Hepatocyte (in vitro differentiated cells): ENCODE data around the gene MAP4K1.

Experiments
- EZH2 ChIP-seq: fragments of 200-600 bp; sonication (generic); IDR thresholded peaks from 2 replicates; pipeline ENCODE4 v1.6.1; 2016; ENCODE audit warnings: antibody characterized with exemption, mild to moderate bottlenecking, borderline replicate concordance
- EZH2phosphoT487 ChIP-seq: fragments of 200-600 bp; sonication (generic); IDR thresholded peaks from one replicate; pipeline ENCODE4 v1.6.1; 2018; ENCODE audit warnings: antibody characterized with exemption, mild to moderate bottlenecking, low read depth, moderate library complexity; ENCODE audit not compliant: unreplicated experiment, severe bottlenecking
- TF ChIP-seq, protein P1 (sequence below): fragments of 200-600 bp; sonication (generic); IDR thresholded peaks from 2 replicates; pipeline ENCODE4 v1.5.1; 2016; ENCODE audit warnings: antibody characterized with exemption, mild to moderate bottlenecking; ENCODE audit not compliant: poor library complexity

DNA sequence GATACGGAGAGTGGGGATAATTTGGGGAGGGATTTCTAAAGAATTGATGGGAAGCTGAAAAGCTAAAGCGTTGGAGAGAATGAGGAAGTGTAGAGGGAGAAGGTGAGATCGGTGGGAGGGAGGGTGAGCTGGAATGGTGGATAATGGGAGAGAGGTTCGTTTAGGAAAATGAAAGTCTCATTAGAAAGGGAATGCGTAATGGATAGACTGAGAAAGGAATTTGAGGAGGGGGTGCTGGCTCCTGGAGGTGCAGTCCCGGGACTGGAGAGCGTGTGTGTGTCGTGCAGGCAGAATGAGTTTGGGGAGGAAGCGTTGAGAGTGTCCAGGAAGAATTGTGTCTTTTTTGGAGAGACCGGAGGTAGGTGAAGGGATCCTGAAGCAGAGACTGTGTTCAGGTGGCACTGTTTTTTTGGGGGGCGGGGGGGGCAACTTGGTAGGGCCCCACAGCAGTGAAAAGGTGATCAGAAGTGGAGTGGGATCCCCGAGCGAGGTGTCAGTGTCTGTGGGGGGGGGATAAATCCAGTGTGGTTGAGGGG, 31.1 kb upstream of the MAP4K1 start:
- TF ChIP-seq, protein P1, sequence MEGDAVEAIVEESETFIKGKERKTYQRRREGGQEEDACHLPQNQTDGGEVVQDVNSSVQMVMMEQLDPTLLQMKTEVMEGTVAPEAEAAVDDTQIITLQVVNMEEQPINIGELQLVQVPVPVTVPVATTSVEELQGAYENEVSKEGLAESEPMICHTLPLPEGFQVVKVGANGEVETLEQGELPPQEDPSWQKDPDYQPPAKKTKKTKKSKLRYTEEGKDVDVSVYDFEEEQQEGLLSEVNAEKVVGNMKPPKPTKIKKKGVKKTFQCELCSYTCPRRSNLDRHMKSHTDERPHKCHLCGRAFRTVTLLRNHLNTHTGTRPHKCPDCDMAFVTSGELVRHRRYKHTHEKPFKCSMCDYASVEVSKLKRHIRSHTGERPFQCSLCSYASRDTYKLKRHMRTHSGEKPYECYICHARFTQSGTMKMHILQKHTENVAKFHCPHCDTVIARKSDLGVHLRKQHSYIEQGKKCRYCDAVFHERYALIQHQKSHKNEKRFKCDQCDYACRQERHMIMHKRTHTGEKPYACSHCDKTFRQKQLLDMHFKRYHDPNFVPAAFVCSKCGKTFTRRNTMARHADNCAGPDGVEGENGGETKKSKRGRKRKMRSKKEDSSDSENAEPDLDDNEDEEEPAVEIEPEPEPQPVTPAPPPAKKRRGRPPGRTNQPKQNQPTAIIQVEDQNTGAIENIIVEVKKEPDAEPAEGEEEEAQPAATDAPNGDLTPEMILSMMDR = no peak
- TF ChIP-seq EZH2phosphoT487 = no peak
- TF ChIP-seq EZH2 = no peak
